Measurements from ENCODE around the gene ANKRD10. TPM values are rescaled to one million over a fixed set of nuclear protein-coding genes. Genes with fewer than 3 reads are reported as not detected.

The ANKRD10 gene
- total RNA-seq, 1 donor from 2014 or later: 157 TPM

- no peak for DNase-seq (ENCODE audit: low read depth)
- FAIRE-seq: no peak
- Mint-ChIP-seq H3K27me3 (ENCODE audit: low read depth, unreplicated experiment) (peaks cover 8% of the 10 kb centered on the region), H3K9me3 (ENCODE audit: unreplicated experiment) (peaks cover 5% of the 10 kb centered on the region), H3K4me3 (ENCODE audit: unreplicated experiment) (no peak overlapping the region), H3K4me1 (ENCODE audit: low read depth, unreplicated experiment) (peaks cover 18% of the 10 kb centered on the region), H3K27ac (ENCODE audit: unreplicated experiment) (peak overlapping the region; percentile 34), H3K36me3 (ENCODE audit: low read depth, unreplicated experiment) (peaks cover 2% of the 10 kb centered on the region)
- Histone ChIP-seq H3K9ac (ENCODE audit: low read length) (no peak overlapping the region), H4K20me1 (ENCODE audit: insufficient read depth, low read length) (no peaks in the 10 kb centered on the region), H3K9me3 (ENCODE audit: insufficient read depth, low read depth, low read length) (no peaks in the 10 kb centered on the region), H3K27me3 (ENCODE audit: insufficient read depth, low read length) (no peaks in the 10 kb centered on the region), H3K4me1 (ENCODE audit: insufficient read depth, low read length) (peaks cover 7% of the 10 kb centered on the region), H3K4me2 (ENCODE audit: low read length) (no peak overlapping the region), H3K36me3 (ENCODE audit: insufficient read depth, low read length) (no peaks in the 10 kb centered on the region), H3K4me3 (ENCODE audit: insufficient read depth, low read depth, low read length) (no peak overlapping the region), H3K27ac (ENCODE audit: low read depth, low read length) (no peak overlapping the region), H2AFZ (ENCODE audit: low read depth, low read length) (no peak overlapping the region), H3K79me2 (ENCODE audit: insufficient read depth, low read length) (no peaks in the 10 kb centered on the region)
- TF ChIP-seq EZH2 (IDR thresholded peaks at IDR 0.05; ENCODE audit: insufficient read depth, low read length): no peak
- no peak for TF ChIP-seq CTCF (IDR thresholded peaks at IDR 0.05; ENCODE audit: insufficient read depth, low read depth, low read length)
Measured at GRCh38 chr13:110950819-110951570, 36.1 kb upstream of the ANKRD10 start.

- H3K36me3 Mint-ChIP-seq (ENCODE audit: low read depth, unreplicated experiment): peaks cover 2% of the 10 kb centered on the region
Measured at GRCh38 chr13:110950356-110950755, 35.5 kb upstream of the ANKRD10 start.

More at GRCh38 chr13:110950356-110950755, 35.5 kb upstream of the ANKRD10 start:
- no peak overlapping the region for H3K4me3 Mint-ChIP-seq (ENCODE audit: unreplicated experiment)
- no peaks in the 10 kb centered on the region for H3K9me3 ChIP-seq (ENCODE audit: insufficient read depth, low read depth, low read length)
- H3K4me1 Mint-ChIP-seq (ENCODE audit: low read depth, unreplicated experiment): peaks cover 18% of the 10 kb centered on the region
- H3K9me3 Mint-ChIP-seq (ENCODE audit: unreplicated experiment): peaks cover 5% of the 10 kb centered on the region
- no peaks in the 10 kb centered on the region for H4K20me1 ChIP-seq (ENCODE audit: insufficient read depth, low read length)
- no peak overlapping the region for H2AFZ ChIP-seq (ENCODE audit: low read depth, low read length)
- H3K27ac Mint-ChIP-seq (ENCODE audit: unreplicated experiment): no peak overlapping the region
- peaks cover 7% of the 10 kb centered on the region for H3K4me1 ChIP-seq (ENCODE audit: insufficient read depth, low read length)
- no peak overlapping the region for H3K4me3 ChIP-seq (ENCODE audit: insufficient read depth, low read depth, low read length)
- no peaks in the 10 kb centered on the region for H3K79me2 ChIP-seq (ENCODE audit: insufficient read depth, low read length)
- no peaks in the 10 kb centered on the region for H3K27me3 ChIP-seq (ENCODE audit: insufficient read depth, low read length)
- FAIRE-seq: no peak
- no peak overlapping the region for H3K27ac ChIP-seq (ENCODE audit: low read depth, low read length)
- no peak for DNase-seq (ENCODE audit: low read depth)
- TF ChIP-seq EZH2 (IDR thresholded peaks at IDR 0.05; ENCODE audit: insufficient read depth, low read length): no peak
- TF ChIP-seq CTCF (IDR thresholded peaks at IDR 0.05; ENCODE audit: insufficient read depth, low read depth, low read length): no peak
- no peak overlapping the region for H3K4me2 ChIP-seq (ENCODE audit: low read length)
- peaks cover 8% of the 10 kb centered on the region for H3K27me3 Mint-ChIP-seq (ENCODE audit: low read depth, unreplicated experiment)
- H3K9ac ChIP-seq (ENCODE audit: low read length): no peak overlapping the region
- H3K36me3 ChIP-seq (ENCODE audit: insufficient read depth, low read length): no peaks in the 10 kb centered on the region
